T-helper 2 cell treated with Interferon-gamma antibody and Interleukin-4, amounts not matched to agents 100 ng/mL and 5 ng/mL, for 36 hours (primary cell): Measurements from ENCODE around the gene USP17L25. TPM values are rescaled to one million over a fixed set of nuclear protein-coding genes. Genes with fewer than 3 reads are reported as not detected.
"Not testable (repeated sequence)": the region's sequence is repeated elsewhere in the genome, so short reads cannot be mapped to it uniquely, and the experiment has no call there.

Source experiments
- intact Hi-C: fragments of 100-400 bp; cut with micrococcal nuclease; formaldehyde crosslinking; loops from one replicate; pipeline ENCODE4 v1.15.1; 2023
- total RNA-seq: library from RNA; stranded (reverse); gene quantifications from 2 replicates; pipeline ENCODE4 v1.2.3, GENCODE V29; 2022

The USP17L25 gene
- total RNA-seq, result not detected in 2 replicates

GRCh38 chr4:9329611-9330010, at the start of gene USP17L25:
Gene USP17L25, plus strand, starts transcription at chr4:9329911. Its CDS starts 0 bp downstream, at chr4:9329911.
- intact Hi-C loops, result not testable (repeated sequence)

- intact Hi-C loops, result not testable (repeated sequence)
Observed at GRCh38 chr4:9324191-9324590, 5.5 kb upstream of the USP17L25 start.

- intact Hi-C loops, result not testable (repeated sequence)
Observed at GRCh38 chr4:9324865-9325264, 4.8 kb upstream of the USP17L25 start, which contains the start of gene USP17L24. Gene USP17L24, plus strand, starts transcription at chr4:9325165. Its CDS starts 0 bp downstream, at chr4:9325165.

GRCh38 chr4:9334358-9334757, 4.6 kb downstream of the USP17L25 start, which contains the start of gene USP17L26:
Gene USP17L26, plus strand, starts transcription at chr4:9334658. Its CDS starts 0 bp downstream, at chr4:9334658.
- intact Hi-C loops, result not testable (repeated sequence)

GRCh38 chr4:9339103-9339502, 9.4 kb downstream of the USP17L25 start, which contains the start of gene USP17L5:
Gene USP17L5, plus strand, starts transcription at chr4:9339403. Its CDS starts 0 bp downstream, at chr4:9339403.
- intact Hi-C loops, result not testable (repeated sequence)

GRCh38 chr4:9343848-9344247, 14.1 kb downstream of the USP17L25 start, which contains the start of gene USP17L27:
Gene USP17L27, plus strand, starts transcription at chr4:9344148. Its CDS starts 0 bp downstream, at chr4:9344148.
- intact Hi-C loops, result not testable (repeated sequence)

- intact Hi-C loops, result not testable (repeated sequence)
Observed at GRCh38 chr4:9348593-9348992, 18.9 kb downstream of the USP17L25 start, which contains the start of gene USP17L28. Gene USP17L28, plus strand, starts transcription at chr4:9348893. Its CDS starts 0 bp downstream, at chr4:9348893.

- intact Hi-C loops, result not testable (repeated sequence)
Observed at GRCh38 chr4:9350866-9351265, 21.2 kb downstream of the USP17L25 start.

- intact Hi-C loops, result not testable (repeated sequence)
Observed at GRCh38 chr4:9353338-9353737, 23.6 kb downstream of the USP17L25 start, which contains the start of gene USP17L29. Gene USP17L29, plus strand, starts transcription at chr4:9353638. Its CDS starts 0 bp downstream, at chr4:9353638.

GRCh38 chr4:9362829-9363228, 33.1 kb downstream of the USP17L25 start, which contains the start of gene USP17L30:
Gene USP17L30, plus strand, starts transcription at chr4:9363129. Its CDS starts 0 bp downstream, at chr4:9363129.
- intact Hi-C loops, result not testable (repeated sequence)

- intact Hi-C loops, result not testable (repeated sequence)
Observed at GRCh38 chr4:9379881-9380280, 50.2 kb downstream of the USP17L25 start.

Other genes starting within 250 kb of the USP17L25 start
- not detected in 2 replicates for gene FAM90A26, start 159.5 kb upstream of the USP17L25 start, total RNA-seq
- not detected in 2 replicates for gene USP17L10, start 119.3 kb upstream of the USP17L25 start, total RNA-seq
- gene USP17L11, start 114.5 kb upstream of the USP17L25 start, total RNA-seq, result not detected in 2 replicates
- not detected in 2 replicates for gene USP17L12, start 109.8 kb upstream of the USP17L25 start, total RNA-seq
- gene USP17L13, start 105.0 kb upstream of the USP17L25 start, total RNA-seq, result not detected in 2 replicates
- not detected in 2 replicates for gene USP17L15, start 95.5 kb upstream of the USP17L25 start, total RNA-seq
- gene USP17L17, start 86.0 kb upstream of the USP17L25 start, total RNA-seq, result not detected in 2 replicates
- not detected in 2 replicates for gene USP17L18, start 81.3 kb upstream of the USP17L25 start, total RNA-seq
- not detected in 2 replicates for gene USP17L19, start 76.5 kb upstream of the USP17L25 start, total RNA-seq
- gene USP17L20, start 71.8 kb upstream of the USP17L25 start, total RNA-seq, result not detected in 2 replicates
- gene USP17L21, start 67.0 kb upstream of the USP17L25 start, total RNA-seq, result not detected in 2 replicates
- gene USP17L22, start 62.3 kb upstream of the USP17L25 start, total RNA-seq, result not detected in 2 replicates
- gene USP17L24, start 4.7 kb upstream of the USP17L25 start, total RNA-seq, result not detected in 2 replicates
- not detected in 2 replicates for gene USP17L26, start 4.7 kb downstream of the USP17L25 start, total RNA-seq
- gene USP17L5, start 9.5 kb downstream of the USP17L25 start, total RNA-seq, result not detected in 2 replicates
- gene USP17L27, start 14.2 kb downstream of the USP17L25 start, total RNA-seq, result not detected in 2 replicates
- not detected in 2 replicates for gene USP17L28, start 19.0 kb downstream of the USP17L25 start, total RNA-seq
- not detected in 2 replicates for gene USP17L29, start 23.7 kb downstream of the USP17L25 start, total RNA-seq
- not detected in 2 replicates for gene USP17L30, start 33.2 kb downstream of the USP17L25 start, total RNA-seq
- gene DEFB131A, start 114.5 kb downstream of the USP17L25 start, total RNA-seq, result not detected in 2 replicates